ENCODE results near the gene EPHB2. TPM values are rescaled to one million over a fixed set of nuclear protein-coding genes. Genes with fewer than 3 reads are reported as not detected.

The EPHB2 gene
- total RNA-seq, 4 donors from 2014 or later, result 7.2 to 12.6 (median 9.1) TPM

DNA sequence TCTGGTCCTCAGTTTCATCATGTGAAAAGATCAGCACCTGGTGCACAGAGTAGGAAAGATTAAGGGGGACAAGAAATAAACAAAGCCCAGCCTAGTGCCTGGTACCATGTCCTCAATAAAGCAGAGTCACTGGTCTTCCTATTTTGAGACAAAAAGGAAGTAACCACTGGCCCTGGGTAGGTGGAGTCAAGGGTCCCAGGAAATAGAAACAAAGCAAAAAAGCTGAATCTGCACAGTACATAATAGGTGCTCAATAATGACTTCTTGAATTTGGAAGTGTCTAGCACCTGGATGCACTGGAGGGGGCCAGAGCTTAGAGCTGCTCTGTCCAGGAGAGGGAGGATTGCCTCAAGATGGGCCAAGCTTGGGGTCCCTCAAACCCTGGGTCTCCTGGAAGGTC, 1.9 kb upstream of the EPHB2 start:
- no peaks in the 10 kb centered on the region for H3K36me3 ChIP-seq
- H3K9me3 ChIP-seq, result no peaks in the 10 kb centered on the region
- DNase-seq (ENCODE audit: low spot score in 2 of 2), result no peak
- no peak for TF ChIP-seq POLR2A (IDR thresholded peaks at IDR 0.05)
- TF ChIP-seq EP300 (IDR thresholded peaks at IDR 0.05), result no peak
- TF ChIP-seq, protein P1, sequence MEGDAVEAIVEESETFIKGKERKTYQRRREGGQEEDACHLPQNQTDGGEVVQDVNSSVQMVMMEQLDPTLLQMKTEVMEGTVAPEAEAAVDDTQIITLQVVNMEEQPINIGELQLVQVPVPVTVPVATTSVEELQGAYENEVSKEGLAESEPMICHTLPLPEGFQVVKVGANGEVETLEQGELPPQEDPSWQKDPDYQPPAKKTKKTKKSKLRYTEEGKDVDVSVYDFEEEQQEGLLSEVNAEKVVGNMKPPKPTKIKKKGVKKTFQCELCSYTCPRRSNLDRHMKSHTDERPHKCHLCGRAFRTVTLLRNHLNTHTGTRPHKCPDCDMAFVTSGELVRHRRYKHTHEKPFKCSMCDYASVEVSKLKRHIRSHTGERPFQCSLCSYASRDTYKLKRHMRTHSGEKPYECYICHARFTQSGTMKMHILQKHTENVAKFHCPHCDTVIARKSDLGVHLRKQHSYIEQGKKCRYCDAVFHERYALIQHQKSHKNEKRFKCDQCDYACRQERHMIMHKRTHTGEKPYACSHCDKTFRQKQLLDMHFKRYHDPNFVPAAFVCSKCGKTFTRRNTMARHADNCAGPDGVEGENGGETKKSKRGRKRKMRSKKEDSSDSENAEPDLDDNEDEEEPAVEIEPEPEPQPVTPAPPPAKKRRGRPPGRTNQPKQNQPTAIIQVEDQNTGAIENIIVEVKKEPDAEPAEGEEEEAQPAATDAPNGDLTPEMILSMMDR (IDR thresholded peaks at IDR 0.05), result no peak
- peaks cover 0 to 7% of the 10 kb centered on the region in 2 donors for H3K27me3 ChIP-seq
- H3K4me1 ChIP-seq, result peaks cover 0 to 35% (median 13%) of the 10 kb centered on the region in 4 donors
- no peak overlapping the region for H3K4me3 ChIP-seq
- H3K27ac ChIP-seq, result no peak overlapping the region

DNA sequence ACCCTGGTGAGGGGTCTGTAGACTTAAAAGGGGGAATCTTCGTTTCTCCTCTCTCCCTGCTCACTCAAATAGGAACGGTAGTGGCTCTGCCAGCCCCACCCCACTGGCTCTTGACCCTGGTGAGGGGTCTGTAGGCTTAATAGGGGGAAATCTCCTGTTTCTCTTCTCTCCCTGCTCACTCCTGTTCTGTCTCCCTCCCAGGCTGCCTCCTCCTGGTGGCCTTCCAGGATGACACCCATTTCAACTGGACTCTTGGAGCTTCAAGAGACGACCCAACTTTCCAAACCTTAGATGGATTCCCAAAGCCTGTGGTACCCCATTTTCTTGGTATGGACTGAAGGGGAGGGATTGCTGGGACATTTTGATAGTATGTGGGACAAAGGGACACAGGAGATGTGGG, 1.4 kb upstream of the EPHB2 start:
- peaks cover 0 to 7% of the 10 kb centered on the region in 2 donors for H3K27me3 ChIP-seq
- WGBS, 2 donors, result 66 to 92% methylated on average over 3 of the region's 3 CpGs

DNA sequence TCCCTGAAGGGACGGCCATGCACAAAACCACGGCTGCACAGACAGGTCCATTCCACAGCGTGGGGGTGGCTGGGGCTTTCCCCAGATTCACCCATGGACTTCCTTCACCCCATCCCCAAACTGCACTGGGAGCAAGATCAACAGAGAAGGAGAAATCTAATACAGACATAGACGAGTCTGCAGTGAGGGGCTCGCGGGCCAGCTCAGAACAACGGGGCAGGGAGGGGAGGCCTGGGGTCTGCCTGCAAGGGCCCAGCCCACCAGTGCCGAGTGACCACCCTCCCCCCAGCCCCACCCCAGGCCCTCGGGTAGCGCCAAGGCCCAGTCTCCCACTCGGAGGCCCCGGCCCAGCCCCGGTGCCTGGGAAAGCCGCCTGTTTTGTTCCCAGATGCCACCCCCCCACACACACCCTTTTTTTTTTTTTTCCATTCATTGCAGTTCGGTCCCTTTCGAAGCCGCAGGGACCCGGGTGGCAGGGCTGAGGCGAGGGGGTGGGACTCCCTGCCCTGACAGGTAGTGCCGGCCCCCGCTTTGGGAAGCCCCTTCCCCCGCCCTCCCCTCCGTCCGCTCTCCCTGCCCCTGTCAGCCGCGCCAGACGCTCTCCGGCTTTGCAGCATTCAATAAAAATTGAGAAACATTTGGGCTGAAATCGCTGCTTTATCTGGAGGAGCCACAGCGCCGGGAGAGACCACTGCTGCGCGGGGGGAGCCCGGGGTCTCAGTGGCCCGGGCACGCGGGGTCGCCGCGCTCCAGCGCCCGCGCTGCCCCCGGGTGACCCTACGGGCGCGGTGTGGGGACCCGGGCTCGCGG, 543 bp upstream of the EPHB2 start:
- DNase-seq (ENCODE audit: low spot score in 2 of 2), result peak; percentile 38 to 43
- WGBS, 2 donors, result 5% methylated on average over 28 to 36 of the region's 50 CpGs
- TF ChIP-seq EP300 (IDR thresholded peaks at IDR 0.05) (peak in 1 of 2 donors; percentile 38), POLR2A (IDR thresholded peaks at IDR 0.05) (peak in 1 of 2 donors; percentile 9)
- TF ChIP-seq, protein P1 (IDR thresholded peaks at IDR 0.05), result no peak
- H3K4me3 ChIP-seq, result peak overlapping the region; percentile 26 to 59 (median 44)
- peaks cover 0 to 7% of the 10 kb centered on the region in 2 donors for H3K27me3 ChIP-seq
- no peaks in the 10 kb centered on the region for H3K9me3 ChIP-seq
- H3K4me1 ChIP-seq, result peaks cover 0 to 35% (median 13%) of the 10 kb centered on the region in 4 donors
- peak overlapping the region in 3 of 4 donors; percentile 2 to 80 (median 42) for H3K27ac ChIP-seq
- H3K36me3 ChIP-seq, result no peaks in the 10 kb centered on the region

More for the DNA sequence above, 1.4 kb upstream of the EPHB2 start:
- DNase-seq (ENCODE audit: low spot score in 2 of 2), result no peak
- H3K36me3 ChIP-seq, result no peaks in the 10 kb centered on the region
- no peak for TF ChIP-seq POLR2A (IDR thresholded peaks at IDR 0.05)
- TF ChIP-seq EP300 (IDR thresholded peaks at IDR 0.05), result no peak
- TF ChIP-seq, protein P1 (IDR thresholded peaks at IDR 0.05), result no peak
- H3K9me3 ChIP-seq, result no peaks in the 10 kb centered on the region
- no peak overlapping the region for H3K27ac ChIP-seq
- no peak overlapping the region for H3K4me3 ChIP-seq
- H3K4me1 ChIP-seq, result peaks cover 0 to 35% (median 13%) of the 10 kb centered on the region in 4 donors

DNA sequence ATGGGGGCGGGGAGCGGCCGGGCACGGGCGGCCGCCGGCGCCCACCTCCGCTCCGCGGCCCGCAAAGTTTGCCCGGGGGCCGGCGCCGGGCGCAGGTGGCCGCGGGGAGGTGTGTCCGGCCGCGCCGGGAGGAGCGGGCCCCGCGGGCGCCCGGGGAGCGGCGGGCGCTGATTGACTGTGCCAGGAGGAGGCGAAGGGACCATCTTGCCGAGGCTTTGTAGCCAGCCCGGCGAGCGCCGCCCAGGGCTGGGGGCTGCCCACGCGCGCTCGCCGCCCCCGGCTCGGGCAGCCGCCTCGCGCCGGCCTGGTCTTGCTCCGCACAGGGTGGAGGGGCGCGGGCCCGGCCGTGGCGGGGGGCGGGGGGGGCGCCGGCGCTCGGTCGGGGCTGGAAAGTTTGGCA, 432 bp downstream of the EPHB2 start:
- TF ChIP-seq, protein P1 (IDR thresholded peaks at IDR 0.05), result no peak
- Histone ChIP-seq H3K9me3 (no peaks in the 10 kb centered on the region), H3K36me3 (no peaks in the 10 kb centered on the region), H3K4me1 (peaks cover 0 to 35% (median 13%) of the 10 kb centered on the region in 4 donors), H3K4me3 (peak overlapping the region; percentile 33 to 59 (median 44)), H3K27me3 (peaks cover 0 to 7% of the 10 kb centered on the region in 2 donors), H3K27ac (peak overlapping the region in 2 of 4 donors; percentile 58 to 68)
- DNase-seq (ENCODE audit: low spot score in 2 of 2), result no peak
- 0 to 2% methylated on average over 2 to 30 of the region's 60 CpGs for WGBS, 2 donors
